ENCODE data around the gene NCOA3. TPM values are rescaled to one million over a fixed set of nuclear protein-coding genes. Genes with fewer than 3 reads are reported as not detected.

NCOA3 gene
- total RNA-seq, 3 donors from 2014 or later = 103 to 121 (median 118) TPM

DNA sequence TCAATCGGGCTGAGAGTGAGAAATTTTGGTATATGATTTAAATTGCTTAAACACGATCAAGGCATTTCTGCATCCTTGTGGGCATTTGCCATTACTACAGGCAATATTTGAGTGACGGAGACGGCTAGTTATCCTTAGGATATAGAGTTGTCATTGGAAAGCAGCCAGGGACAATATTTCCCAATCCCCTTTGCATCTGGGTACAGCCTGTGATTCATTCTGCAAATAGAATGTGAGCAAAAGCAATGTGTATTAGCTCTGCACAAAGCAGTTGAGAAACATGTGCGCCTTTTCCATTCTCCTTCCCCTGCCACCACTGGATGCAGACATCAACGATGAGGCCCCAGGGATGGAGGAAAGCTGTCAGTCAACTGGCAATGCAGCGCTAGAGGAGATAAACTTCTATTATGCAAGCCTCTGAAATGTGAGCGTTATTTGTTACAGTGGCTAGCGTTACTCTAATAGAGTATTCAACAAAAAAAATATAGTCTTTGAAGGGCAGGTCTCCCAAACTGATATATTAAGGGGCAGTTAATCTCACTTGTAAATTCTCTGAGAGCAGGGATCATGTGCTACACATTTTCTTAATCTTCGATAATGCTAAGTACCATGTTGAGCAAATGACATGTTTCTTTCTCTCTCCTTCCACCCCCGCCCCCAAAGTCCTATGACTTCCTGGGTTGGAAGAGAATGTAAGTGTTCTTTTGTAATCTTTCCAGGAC is 37.1 kb upstream of the NCOA3 start:
- H3K27me3 Mint-ChIP-seq (ENCODE audit: low read depth) = no peaks in the 10 kb centered on the region
- H3K4me1 Mint-ChIP-seq (ENCODE audit: low read depth) = no peaks in the 10 kb centered on the region
- no peak for DNase-seq
- ATAC-seq = no peak
- no peaks in the 10 kb centered on the region for H3K9me3 Mint-ChIP-seq
- H3K36me3 Mint-ChIP-seq (ENCODE audit: insufficient read depth) = no peaks in the 10 kb centered on the region
- no peak overlapping the region for H3K4me3 Mint-ChIP-seq

DNA sequence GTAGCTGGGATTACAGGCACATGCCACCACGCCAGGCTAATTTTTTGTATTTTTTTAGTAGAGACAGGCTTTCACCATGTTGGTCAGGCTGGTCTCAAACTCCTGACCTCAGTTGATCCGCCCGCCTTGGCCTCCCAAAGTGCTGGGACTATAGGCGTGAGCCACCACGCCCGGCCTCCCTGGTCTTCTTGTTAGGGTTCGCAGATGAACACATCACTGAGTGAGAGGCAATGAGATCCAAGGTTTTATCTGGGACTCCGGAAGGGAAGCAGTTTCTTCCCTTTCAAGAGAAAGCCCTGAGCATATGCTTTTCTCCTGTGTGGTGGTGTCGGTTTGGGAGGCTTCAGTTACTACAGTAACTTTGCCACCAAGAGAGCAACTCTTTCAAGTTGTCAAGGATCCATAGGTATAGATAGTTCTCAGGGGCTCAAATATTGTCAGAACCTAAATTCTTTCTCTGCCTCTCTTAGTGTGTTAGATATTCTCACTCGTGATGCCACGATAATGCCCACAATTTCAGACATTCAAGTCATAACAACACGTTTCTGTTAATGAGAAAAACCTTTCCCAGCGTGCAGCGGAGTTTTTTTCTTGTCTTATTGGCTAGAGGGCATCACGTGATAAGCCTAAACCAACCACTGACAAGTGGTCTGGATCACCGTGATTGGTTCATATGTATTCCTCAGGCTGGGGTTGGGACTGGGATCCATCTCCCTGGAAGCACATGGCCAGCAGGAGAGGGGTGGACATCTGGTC is 36.2 kb upstream of the NCOA3 start:
- no peaks in the 10 kb centered on the region for H3K36me3 Mint-ChIP-seq (ENCODE audit: insufficient read depth)
- DNase-seq (no peak), ATAC-seq (no peak)
- no peaks in the 10 kb centered on the region for H3K27me3 Mint-ChIP-seq (ENCODE audit: low read depth)
- no peaks in the 10 kb centered on the region for H3K9me3 Mint-ChIP-seq
- H3K4me1 Mint-ChIP-seq (ENCODE audit: low read depth) = no peaks in the 10 kb centered on the region
- H3K4me3 Mint-ChIP-seq = no peak overlapping the region

DNA sequence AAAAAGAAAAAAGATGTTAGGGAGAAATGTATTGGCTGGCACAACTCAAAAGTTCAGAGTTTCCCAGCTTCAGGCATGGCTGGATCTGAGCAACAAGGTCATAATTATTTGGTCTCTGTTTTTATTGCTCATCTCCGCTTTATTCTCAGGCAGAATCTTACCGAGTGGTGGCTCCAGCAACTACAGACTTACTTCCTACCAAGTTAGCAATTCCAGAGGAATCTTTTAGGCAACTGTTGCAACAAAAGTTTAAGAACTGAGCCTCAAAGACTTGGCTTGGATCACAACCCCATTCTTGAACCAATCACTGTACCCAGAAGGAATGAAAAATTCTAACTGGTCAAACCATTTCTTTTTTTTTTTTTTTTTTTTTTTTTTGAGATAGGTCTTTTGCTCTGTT is 35.5 kb upstream of the NCOA3 start:
- Mint-ChIP-seq H3K4me3 (no peak overlapping the region), H3K4me1 (ENCODE audit: low read depth) (no peaks in the 10 kb centered on the region), H3K27me3 (ENCODE audit: low read depth) (no peaks in the 10 kb centered on the region), H3K9me3 (no peaks in the 10 kb centered on the region), H3K36me3 (ENCODE audit: insufficient read depth) (no peaks in the 10 kb centered on the region)
- DNase-seq = no peak
- no peak for ATAC-seq

DNA sequence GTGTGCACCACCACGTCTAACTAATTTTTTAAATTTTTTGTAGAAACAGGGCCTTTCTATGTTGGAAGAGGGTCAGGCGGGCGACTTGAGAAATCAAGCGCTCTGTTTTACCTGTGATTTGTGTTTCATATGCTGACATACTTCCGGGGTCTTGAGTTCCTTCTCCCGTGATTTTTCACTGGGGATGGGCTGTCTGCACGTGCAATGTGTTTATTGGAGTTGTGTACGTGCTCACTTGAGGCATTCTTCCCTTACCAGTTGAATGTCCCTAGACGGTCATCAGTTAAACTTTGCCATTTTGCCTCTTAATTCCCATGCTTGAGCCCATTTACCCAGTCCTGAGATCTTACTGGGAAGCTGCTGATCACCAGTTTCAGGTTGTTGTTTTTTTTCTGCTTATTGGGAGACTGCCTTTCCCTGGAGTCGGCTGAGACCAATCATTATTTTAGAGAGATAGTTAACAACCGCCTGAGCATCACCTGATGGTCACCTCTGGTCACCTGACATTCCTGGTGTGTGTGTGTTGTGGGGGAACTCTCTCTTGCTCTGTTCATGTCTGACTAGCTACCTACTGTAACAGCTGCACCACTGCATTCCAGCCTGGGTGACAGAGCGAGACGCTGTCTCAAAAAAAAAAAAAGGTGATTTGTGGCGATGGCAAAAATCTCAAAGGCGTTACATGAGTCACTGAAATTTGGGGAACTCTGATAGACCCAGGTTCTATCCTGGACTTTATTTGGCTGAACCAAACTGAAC is 34.8 kb upstream of the NCOA3 start:
- Mint-ChIP-seq H3K27me3 (ENCODE audit: low read depth) (no peaks in the 10 kb centered on the region), H3K36me3 (ENCODE audit: insufficient read depth) (no peaks in the 10 kb centered on the region), H3K9me3 (no peaks in the 10 kb centered on the region), H3K4me1 (ENCODE audit: low read depth) (no peaks in the 10 kb centered on the region), H3K4me3 (no peak overlapping the region)
- no peak for DNase-seq
- ATAC-seq = no peak

DNA sequence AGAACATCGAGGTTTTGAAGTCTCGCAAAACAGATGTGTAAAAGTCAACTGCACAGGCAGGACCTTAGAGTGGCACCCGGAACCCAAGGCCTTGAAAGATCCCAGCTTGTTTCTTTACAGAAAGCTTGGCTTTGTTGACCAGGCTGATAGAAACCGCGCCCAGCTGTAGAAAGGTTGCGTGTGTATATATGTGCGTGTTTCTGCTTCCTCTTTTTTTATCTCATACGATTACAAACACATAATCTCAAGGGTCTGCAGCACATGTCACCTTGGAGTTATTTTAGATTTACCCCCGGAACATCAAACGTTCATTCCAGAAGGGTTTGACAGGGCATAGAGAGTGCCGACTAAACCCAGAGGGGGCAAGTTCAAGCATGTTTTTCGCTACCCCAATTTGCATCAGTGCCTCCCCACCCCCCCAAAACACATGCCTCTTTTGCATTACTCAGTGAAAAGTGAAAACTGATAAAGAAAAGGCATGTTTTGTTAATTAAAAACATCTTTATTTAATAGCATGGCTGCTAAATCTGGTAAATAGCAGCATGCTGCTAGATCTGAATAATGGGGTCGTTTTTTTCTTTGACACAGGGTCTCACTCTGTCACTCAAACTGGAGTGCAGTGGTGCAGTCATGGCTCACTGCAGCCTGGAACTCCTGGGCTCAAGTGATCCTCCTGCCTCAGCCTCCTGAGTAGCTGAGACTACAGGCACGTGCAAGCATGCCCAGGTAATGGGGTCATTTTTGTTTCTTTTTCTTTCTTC is 33.2 kb upstream of the NCOA3 start:
- Mint-ChIP-seq H3K27me3 (ENCODE audit: low read depth) (no peaks in the 10 kb centered on the region), H3K36me3 (ENCODE audit: insufficient read depth) (no peaks in the 10 kb centered on the region), H3K4me3 (no peak overlapping the region), H3K4me1 (ENCODE audit: low read depth) (peaks cover 9% of the 10 kb centered on the region), H3K9me3 (no peaks in the 10 kb centered on the region)
- no peak for DNase-seq
- ATAC-seq = no peak

DNA sequence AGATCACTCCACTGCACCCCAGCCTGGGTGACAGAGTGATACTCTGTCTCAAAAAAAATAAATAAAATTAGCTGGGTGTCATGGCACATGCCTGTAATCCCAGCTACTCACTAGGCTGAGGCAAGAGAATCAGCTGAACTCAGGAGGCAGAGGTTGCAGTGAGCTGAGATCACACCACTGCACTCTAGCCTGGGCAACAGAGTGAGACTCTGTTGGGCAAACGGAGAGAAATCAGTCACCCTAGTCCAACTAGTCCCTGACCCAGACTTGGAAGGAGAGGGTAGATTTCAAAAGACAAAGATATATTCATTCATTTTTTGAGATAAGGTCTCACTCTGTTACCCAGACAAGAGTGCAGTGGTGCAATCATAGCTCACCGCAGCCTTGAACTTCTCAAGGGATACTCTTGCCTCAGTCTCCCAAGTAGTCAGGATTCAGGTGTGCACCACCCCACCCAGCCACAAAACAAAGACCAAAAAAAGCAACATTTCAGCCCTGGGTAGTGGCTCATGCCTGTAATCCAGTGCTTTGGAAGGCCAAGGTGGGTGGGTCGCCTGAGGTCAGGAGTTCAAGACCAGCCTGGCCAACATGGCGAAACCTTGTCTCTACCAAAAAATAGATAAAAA is 26.2 kb upstream of the NCOA3 start:
- Mint-ChIP-seq H3K36me3 (ENCODE audit: insufficient read depth) (no peaks in the 10 kb centered on the region), H3K4me1 (ENCODE audit: low read depth) (peaks cover 18% of the 10 kb centered on the region), H3K9me3 (no peaks in the 10 kb centered on the region), H3K27me3 (ENCODE audit: low read depth) (no peaks in the 10 kb centered on the region), H3K4me3 (no peak overlapping the region)
- DNase-seq = no peak
- ATAC-seq = no peak

DNA sequence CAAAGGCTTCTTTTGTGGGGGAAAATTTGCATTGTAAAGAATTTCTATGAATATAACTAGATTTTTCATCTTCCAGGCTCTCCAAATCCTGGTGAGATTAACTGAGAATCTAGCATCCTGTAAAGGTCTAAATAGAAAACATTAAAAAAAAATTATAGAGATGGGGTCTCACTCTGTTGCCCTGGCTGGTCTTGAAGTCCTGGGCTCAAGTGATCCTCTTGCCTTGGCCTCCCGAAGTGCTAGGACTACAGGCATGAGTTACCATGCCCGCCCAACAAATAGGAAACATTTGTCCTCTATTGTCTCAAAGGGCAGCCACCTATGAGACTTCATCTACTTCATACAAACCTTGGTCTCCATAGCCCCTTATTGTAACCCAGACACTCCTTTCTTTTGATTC is 25.2 kb upstream of the NCOA3 start:
- Mint-ChIP-seq H3K4me3 (no peak overlapping the region), H3K4me1 (ENCODE audit: low read depth) (peaks cover 18% of the 10 kb centered on the region), H3K27me3 (ENCODE audit: low read depth) (no peaks in the 10 kb centered on the region), H3K36me3 (ENCODE audit: insufficient read depth) (no peaks in the 10 kb centered on the region), H3K9me3 (no peaks in the 10 kb centered on the region)
- ATAC-seq (no peak), DNase-seq (no peak)

DNA sequence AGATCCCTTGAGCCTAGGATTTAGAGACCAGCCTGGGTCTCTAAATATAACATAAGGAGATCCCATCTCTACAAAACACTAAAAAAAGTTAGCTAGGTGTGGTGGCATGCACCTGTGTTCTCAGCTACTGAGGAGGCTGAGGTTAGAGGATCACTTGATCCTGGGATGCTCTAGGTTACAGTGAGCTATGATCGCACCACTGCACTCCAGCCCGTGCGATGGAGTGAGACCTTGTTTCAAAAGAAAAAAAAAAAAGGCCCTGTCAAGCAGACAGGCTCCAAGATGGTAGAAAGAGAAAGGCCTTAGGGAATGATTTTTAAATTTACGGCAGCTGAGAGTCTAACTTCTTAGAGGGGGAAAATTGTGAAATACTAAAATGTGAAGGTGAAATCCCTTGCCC is 22.6 kb upstream of the NCOA3 start:
- H3K4me3 Mint-ChIP-seq = no peak overlapping the region
- peaks cover 9% of the 10 kb centered on the region for H3K4me1 Mint-ChIP-seq (ENCODE audit: low read depth)
- H3K36me3 Mint-ChIP-seq (ENCODE audit: insufficient read depth) = no peaks in the 10 kb centered on the region
- ATAC-seq = no peak
- DNase-seq = no peak
- no peaks in the 10 kb centered on the region for H3K27me3 Mint-ChIP-seq (ENCODE audit: low read depth)
- no peaks in the 10 kb centered on the region for H3K9me3 Mint-ChIP-seq

DNA sequence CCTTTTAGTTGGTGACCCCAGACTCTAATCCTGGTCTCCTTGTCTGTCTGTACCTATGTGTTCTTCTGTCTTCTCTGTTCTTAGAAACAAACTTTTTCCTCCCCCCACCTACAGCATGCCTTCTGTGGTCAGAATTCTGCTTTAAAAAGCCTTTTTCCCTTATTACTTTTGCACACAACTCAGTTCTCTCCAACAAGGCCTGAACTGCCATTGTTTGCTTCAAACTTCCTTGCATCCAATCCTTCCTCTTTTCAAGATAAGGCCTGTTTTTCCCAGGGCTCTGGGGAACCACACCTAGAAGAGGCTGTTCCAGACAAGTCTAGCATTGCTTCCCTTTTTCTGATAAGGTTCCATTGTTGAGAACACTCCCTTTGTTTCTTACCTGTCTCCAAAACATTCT is 22.2 kb upstream of the NCOA3 start:
- DNase-seq (no peak), ATAC-seq (no peak)
- Mint-ChIP-seq H3K9me3 (no peaks in the 10 kb centered on the region), H3K36me3 (ENCODE audit: insufficient read depth) (no peaks in the 10 kb centered on the region), H3K27me3 (ENCODE audit: low read depth) (no peaks in the 10 kb centered on the region), H3K4me3 (no peak overlapping the region), H3K4me1 (ENCODE audit: low read depth) (peaks cover 9% of the 10 kb centered on the region)

DNA sequence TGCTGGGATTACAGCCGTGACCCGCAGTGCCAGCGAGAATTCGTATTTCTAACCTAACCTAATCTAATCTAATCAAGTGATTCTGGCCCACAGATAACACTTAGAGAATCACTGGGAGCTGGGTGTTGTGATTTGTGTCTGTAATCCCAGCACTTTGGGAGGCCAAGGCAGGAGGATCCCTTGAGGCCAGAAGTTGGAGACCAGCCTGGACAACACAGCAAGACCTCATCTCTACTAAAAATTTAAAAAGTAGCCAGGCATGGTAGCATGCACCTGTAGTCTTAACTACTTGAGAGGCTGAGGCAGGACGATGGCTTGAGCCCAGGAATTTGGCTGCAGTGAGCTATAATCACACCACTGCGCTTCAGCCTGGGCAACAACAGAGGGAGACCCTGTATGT is 21.4 kb upstream of the NCOA3 start:
- H3K4me1 Mint-ChIP-seq (ENCODE audit: low read depth) = peaks cover 15% of the 10 kb centered on the region
- H3K36me3 Mint-ChIP-seq (ENCODE audit: insufficient read depth) = no peaks in the 10 kb centered on the region
- no peak for DNase-seq
- no peaks in the 10 kb centered on the region for H3K27me3 Mint-ChIP-seq (ENCODE audit: low read depth)
- no peak for ATAC-seq
- H3K4me3 Mint-ChIP-seq = no peak overlapping the region
- no peaks in the 10 kb centered on the region for H3K9me3 Mint-ChIP-seq

DNA sequence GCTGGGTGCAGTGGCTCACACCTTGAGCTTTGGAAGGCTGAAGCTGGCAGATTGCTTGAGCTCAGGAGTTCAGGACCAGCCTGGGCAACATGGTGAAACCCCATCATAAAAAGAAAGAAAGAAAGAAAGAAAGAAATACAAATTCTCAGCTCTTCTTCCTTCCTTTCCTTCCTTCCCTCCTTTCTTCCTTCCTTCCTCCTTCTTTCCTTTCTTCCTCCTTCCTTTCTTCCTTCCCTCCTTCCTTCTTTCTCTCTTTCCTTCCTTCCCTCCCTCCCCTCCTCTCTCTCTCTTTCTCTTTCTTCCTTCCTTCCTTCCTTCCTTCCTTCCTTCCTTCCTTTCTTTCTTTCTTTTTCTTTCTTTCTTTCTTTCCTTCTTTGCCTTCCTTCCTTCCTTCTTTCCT is 21.0 kb upstream of the NCOA3 start:
- Mint-ChIP-seq H3K4me1 (ENCODE audit: low read depth) (peaks cover 20% of the 10 kb centered on the region), H3K27me3 (ENCODE audit: low read depth) (no peaks in the 10 kb centered on the region), H3K4me3 (no peak overlapping the region), H3K9me3 (no peaks in the 10 kb centered on the region), H3K36me3 (ENCODE audit: insufficient read depth) (no peaks in the 10 kb centered on the region)
- ATAC-seq (no peak), DNase-seq (no peak)

DNA sequence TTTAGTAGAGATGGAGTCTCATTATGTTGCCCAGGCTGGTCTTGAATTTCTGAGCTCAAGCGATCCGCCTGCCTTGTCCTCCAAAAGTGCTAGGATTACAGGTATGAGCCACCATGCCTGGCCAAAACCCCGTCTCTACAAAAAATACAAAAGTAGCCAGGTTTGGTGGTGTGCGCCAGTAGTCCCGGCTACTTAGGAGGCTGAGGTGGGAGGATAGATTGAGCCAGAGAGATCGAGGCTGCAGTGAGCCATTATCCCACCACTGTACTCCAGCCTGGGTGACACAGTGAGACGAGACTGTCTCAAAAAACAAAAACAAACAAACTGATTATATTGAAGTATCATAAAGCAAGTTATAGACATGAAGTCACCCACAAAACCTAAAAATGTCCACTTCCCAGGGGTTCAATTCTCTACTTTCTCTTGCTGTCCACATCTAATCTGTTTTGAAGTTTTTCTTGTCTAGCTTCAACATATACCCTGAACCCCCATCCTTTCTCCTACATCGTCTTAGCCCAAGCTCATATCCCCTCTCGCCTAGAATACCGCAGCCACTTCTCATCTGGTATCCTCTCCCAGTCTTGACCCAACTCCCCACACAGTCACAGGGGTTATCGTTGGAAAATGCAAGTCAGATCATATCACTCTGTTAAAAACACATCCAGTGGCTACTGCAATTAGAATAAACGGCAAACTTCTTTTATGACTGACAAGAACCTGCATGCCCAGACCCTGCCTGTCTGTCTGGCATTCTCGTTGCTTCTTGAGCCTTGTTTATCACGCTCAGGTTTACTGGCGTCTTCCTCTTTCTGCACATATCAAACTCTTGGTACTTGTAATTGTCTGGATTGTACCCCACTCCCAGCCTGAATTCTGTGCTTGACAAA is 20.1 kb upstream of the NCOA3 start:
- H3K27me3 Mint-ChIP-seq (ENCODE audit: low read depth) = no peaks in the 10 kb centered on the region
- no peaks in the 10 kb centered on the region for H3K9me3 Mint-ChIP-seq
- no peak for DNase-seq
- H3K4me3 Mint-ChIP-seq = no peak overlapping the region
- H3K36me3 Mint-ChIP-seq (ENCODE audit: insufficient read depth) = no peaks in the 10 kb centered on the region
- no peak for ATAC-seq
- H3K4me1 Mint-ChIP-seq (ENCODE audit: low read depth) = peaks cover 26% of the 10 kb centered on the region

DNA sequence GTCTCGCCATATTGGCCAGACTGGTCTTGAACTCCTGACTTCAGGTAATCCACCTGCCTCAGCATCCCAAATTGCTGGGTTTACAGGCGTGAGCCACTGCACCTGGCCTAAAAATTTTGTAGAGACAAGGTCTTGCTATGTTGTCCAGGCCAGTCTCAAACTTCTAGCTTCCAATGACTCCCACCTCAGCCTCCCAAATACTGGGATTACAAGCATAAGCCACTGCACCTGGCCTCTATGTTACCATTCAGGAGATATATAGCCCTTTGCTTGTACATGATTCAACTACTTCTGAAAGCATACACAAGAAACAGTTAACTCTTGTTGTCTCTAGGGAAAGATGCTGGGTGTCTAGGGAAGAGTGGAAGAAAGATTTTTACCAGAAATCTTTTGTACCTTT is 19.0 kb upstream of the NCOA3 start:
- Mint-ChIP-seq H3K36me3 (ENCODE audit: insufficient read depth) (no peaks in the 10 kb centered on the region), H3K27me3 (ENCODE audit: low read depth) (no peaks in the 10 kb centered on the region), H3K4me1 (ENCODE audit: low read depth) (peaks cover 37% of the 10 kb centered on the region), H3K9me3 (no peaks in the 10 kb centered on the region), H3K4me3 (no peak overlapping the region)
- DNase-seq (no peak), ATAC-seq (no peak)

All from activated T-cell treated with anti-CD3 and anti-CD28 coated beads, Interleukin-2, amount 50 U/mL, for 4 hours (primary cell).